Measurements from ENCODE around the gene SH3BGRL3. TPM values are rescaled to one million over a fixed set of nuclear protein-coding genes. Genes with fewer than 3 reads are reported as not detected.
A peak's percentile ranks its signal among the peaks of the same experiment; 100 is the strongest.

The SH3BGRL3 gene
- total and polyA plus RNA-seq, 2 of the 13 experiments (the other 11 are each of a cell fraction or from before 2014, with no cell fraction given) = 11.4 to 12.2 TPM

GRCh38 chr1:26283871-26284596, 4.1 kb downstream of the SH3BGRL3 start:
- Histone ChIP-seq H2AFZ (ENCODE audit: low read length) (no peak overlapping the region), H3K4me3 (replicated peaks in 1 of 3; ENCODE audit: insufficient read depth in 1 of 3, low read depth in 2 of 3, low read length in 3 of 3) (no peak overlapping the region), H3K9ac (ENCODE audit: insufficient read depth, low read depth, low read length) (no peak overlapping the region), H3K9me3 (ENCODE audit: low read length) (no peaks in the 10 kb centered on the region), H3K27ac (ENCODE audit: extremely low read length, insufficient read depth, low read length) (no peak overlapping the region), H4K20me1 (ENCODE audit: insufficient read depth, low read length) (no peaks in the 10 kb centered on the region), H3K4me1 (ENCODE audit: insufficient read depth, low read length) (peaks cover 19% of the 10 kb centered on the region), H3K27me3 (ENCODE audit: control insufficient read depth in 1 of 2, insufficient read depth in 2 of 2, low read length in 2 of 2) (no peaks in the 10 kb centered on the region), H3K79me2 (ENCODE audit: insufficient read depth, low read length) (no peaks in the 10 kb centered on the region), H3K36me3 (replicated peaks in 1 of 2; ENCODE audit: control insufficient read depth in 1 of 2, insufficient read depth in 2 of 2, low read length in 2 of 2) (no peaks in the 10 kb centered on the region; a peak in 1 of 5 replicates), H3K4me2 (ENCODE audit: low read depth, low read length) (no peak overlapping the region)
- no peak for ATAC-seq
- BruUV-seq (replicated peaks) = no TSS peak
- FAIRE-seq = no peak
- intact Hi-C loops (cut with micrococcal nuclease; ENCODE audit: unreplicated experiment) = no loop called here
- DNase-seq (ENCODE audit: low spot score) = no peak
- TF ChIP-seq CEBPG (CRISPR knock-in tag; IDR thresholded peaks at IDR 0.05) = peak; percentile 29; the same call in 1 of the 2 replicates
- TF ChIP-seq ZNF205 (CRISPR knock-in tag; IDR thresholded peaks at IDR 0.05) = no peak
- TF ChIP-seq CEBPB (IDR thresholded peaks at IDR 0.05; ENCODE audit: borderline replicate concordance, low read depth, low read length) = peak; percentile 80
- CTCF ChIA-PET (ENCODE audit: low intra/inter-chr PET ratio, low total read pairs) = interaction anchor here (2.3 to 3.4 kb wide), 4 partner anchors 37 to 133 kb away, joined by 22 to 51 read pairs (median 22); no protein-coding TSS in a partner anchor
- WGBS (ENCODE audit: low lambda C conversion rate) = 100% methylated on average over 1 of the region's 12 CpGs
- POLR2A ChIA-PET = no interaction called here
- in situ Hi-C loops (cut with HindIII; ENCODE audit: extremely low pct_ligation_motif_present, low pct_unique_long_range_greater_than_20kb) = loop anchor here (5.0 kb wide), 2 partner anchors 38 to 108 kb away; no protein-coding TSS in a partner anchor

GRCh38 chr1:26284597-26285347, 4.9 kb downstream of the SH3BGRL3 start:
- Histone ChIP-seq H3K79me2 (ENCODE audit: insufficient read depth, low read length) (no peaks in the 10 kb centered on the region), H3K27ac (ENCODE audit: extremely low read length, insufficient read depth, low read length) (no peak overlapping the region), H3K27me3 (ENCODE audit: control insufficient read depth in 1 of 2, insufficient read depth in 2 of 2, low read length in 2 of 2) (no peaks in the 10 kb centered on the region), H3K4me2 (ENCODE audit: low read depth, low read length) (no peak overlapping the region), H3K9me3 (ENCODE audit: low read length) (no peaks in the 10 kb centered on the region), H3K9ac (ENCODE audit: insufficient read depth, low read depth, low read length) (no peak overlapping the region), H3K36me3 (replicated peaks in 1 of 2; ENCODE audit: control insufficient read depth in 1 of 2, insufficient read depth in 2 of 2, low read length in 2 of 2) (no peaks in the 10 kb centered on the region; a peak in 1 of 5 replicates), H3K4me3 (replicated peaks in 1 of 3; ENCODE audit: insufficient read depth in 1 of 3, low read depth in 2 of 3, low read length in 3 of 3) (no peak overlapping the region), H2AFZ (ENCODE audit: low read length) (no peak overlapping the region), H4K20me1 (ENCODE audit: insufficient read depth, low read length) (no peaks in the 10 kb centered on the region), H3K4me1 (ENCODE audit: insufficient read depth, low read length) (peaks cover 12% of the 10 kb centered on the region)
- ChIA-PET POLR2A (no interaction called here), CTCF (ENCODE audit: low intra/inter-chr PET ratio, low total read pairs) (interaction anchor here (1.2 to 3.4 kb wide), 5 partner anchors 37 to 132 kb away, joined by 3 to 51 read pairs (median 22); no protein-coding TSS in a partner anchor)
- peak; percentile 79 for ATAC-seq
- peak; percentile 44 for DNase-seq (ENCODE audit: low spot score)
- intact Hi-C loops (cut with micrococcal nuclease; ENCODE audit: unreplicated experiment) (loop anchor here (1.0 kb wide), 4 partner anchors 37 to 133 kb away; no protein-coding TSS in a partner anchor), in situ Hi-C loops (cut with HindIII; ENCODE audit: extremely low pct_ligation_motif_present, low pct_unique_long_range_greater_than_20kb) (loop anchor here (5.0 kb wide), 3 partner anchors 38 to 108 kb away; no protein-coding TSS in a partner anchor)
- no peak for FAIRE-seq
- BruUV-seq (replicated peaks) = no TSS peak
- WGBS (ENCODE audit: low lambda C conversion rate) = 75% methylated on average over 14 of the region's 22 CpGs
- TF ChIP-seq PBX3 (CRISPR knock-in tag; IDR thresholded peaks at IDR 0.05; ENCODE audit: borderline replicate concordance) = no peak
- no peak for TF ChIP-seq SMAD1 (CRISPR knock-in tag; IDR thresholded peaks at IDR 0.05; ENCODE audit: borderline replicate concordance, low read depth)
- peak; percentile 31; the same call in 1 of the 2 replicates for TF ChIP-seq KDM2A (CRISPR knock-in tag; IDR thresholded peaks at IDR 0.05; ENCODE audit: borderline replicate concordance, low read depth)
- no peak for TF ChIP-seq ATF3 (CRISPR knock-in tag; IDR thresholded peaks at IDR 0.05)
- TF ChIP-seq RFX5 (IDR thresholded peaks at IDR 0.05; ENCODE audit: low read depth, low read length) = no peak
- TF ChIP-seq NONO (IDR thresholded peaks at IDR 0.05) = no peak
- no peak for TF ChIP-seq NONO (CRISPR knock-in tag; conservative IDR thresholded peaks at IDR 0.05)
- TF ChIP-seq ZNF292 (CRISPR knock-in tag; IDR thresholded peaks at IDR 0.05; ENCODE audit: borderline replicate concordance, low read depth) = no peak
- TF ChIP-seq IRF9 (CRISPR knock-in tag; IDR thresholded peaks at IDR 0.05; ENCODE audit: borderline replicate concordance) = no peak
- no peak for TF ChIP-seq SALL2 (CRISPR knock-in tag; IDR thresholded peaks at IDR 0.05)
- TF ChIP-seq HNRNPK (IDR thresholded peaks at IDR 0.05; ENCODE audit: low read depth, low read length, poor library complexity, severe bottlenecking) = no peak
